SW480 (cell line): ENCODE data around the gene NIPBL.
A peak's percentile ranks its signal among the peaks of the same experiment; 100 is the strongest.
"Not testable (repeated sequence)": the region's sequence is repeated elsewhere in the genome, so short reads cannot be mapped to it uniquely, and the experiment has no call there.

ENCODE experiments used
- DNase-seq: peaks from one replicate; pipeline ENCODE4 v3.0.0-alpha.2; 2016; ENCODE audit warnings: low spot score

The NIPBL gene

GRCh38 chr5:37037840-37038239 is 161.3 kb downstream of the NIPBL start:
- DNase-seq, result no peak

DNA sequence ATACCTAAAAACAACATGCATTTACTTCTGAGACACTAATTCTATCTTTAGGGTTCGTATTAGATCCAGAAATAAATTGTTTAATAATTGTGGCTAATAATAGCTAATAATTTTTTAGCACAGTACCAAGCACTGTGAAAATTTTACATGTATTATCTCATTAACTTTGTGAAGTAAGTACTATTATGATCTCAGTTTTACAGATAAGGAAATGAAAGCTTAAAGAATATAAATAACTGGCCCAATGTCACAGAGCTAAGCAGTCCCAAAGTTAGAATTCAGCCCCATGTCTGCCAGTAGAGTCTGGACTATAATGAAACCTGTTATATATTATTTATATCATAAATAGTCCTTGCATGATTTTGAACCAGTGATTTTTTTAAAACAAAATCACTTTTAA is 163.3 kb downstream of the NIPBL start:
- DNase-seq, result no peak

DNA sequence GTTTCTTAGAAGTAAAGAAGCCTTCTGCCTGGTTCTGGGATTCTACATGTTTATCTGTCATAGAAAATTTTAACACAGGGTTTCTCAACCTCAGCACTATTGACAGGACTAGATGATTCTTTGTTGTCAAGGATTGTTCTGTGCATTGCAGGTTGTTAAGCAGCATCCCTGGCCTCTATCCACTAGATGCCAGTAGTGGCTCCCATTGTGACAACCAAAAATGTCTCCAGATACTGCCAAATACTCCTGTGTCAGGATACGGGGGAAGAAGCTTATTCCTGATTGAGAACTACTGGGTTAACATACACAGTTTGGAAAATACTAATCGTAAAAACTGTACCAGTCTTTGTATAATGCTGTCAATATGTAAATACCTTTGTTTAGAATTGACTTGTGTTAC is 167.1 kb downstream of the NIPBL start:
- DNase-seq, result no peak

DNA sequence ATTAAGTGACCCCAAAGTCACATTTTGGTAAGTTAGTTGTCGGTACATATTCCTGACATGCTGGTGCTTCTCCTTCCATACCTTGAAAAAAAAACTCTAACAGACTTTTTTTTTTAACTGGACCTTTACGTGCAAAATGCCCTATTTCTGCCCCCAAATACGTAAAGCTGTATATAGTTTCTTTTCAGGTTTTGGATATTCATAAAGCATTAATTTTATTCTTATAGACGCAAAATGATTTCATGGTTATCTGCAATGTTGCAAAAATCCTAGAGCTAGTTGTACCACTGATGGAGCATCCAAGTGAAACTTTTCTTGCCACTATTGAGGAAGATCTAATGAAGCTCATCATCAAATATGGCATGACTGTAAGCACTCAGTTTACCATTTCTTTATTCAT is 167.6 kb downstream of the NIPBL start:
- DNase-seq, result no peak

DNA sequence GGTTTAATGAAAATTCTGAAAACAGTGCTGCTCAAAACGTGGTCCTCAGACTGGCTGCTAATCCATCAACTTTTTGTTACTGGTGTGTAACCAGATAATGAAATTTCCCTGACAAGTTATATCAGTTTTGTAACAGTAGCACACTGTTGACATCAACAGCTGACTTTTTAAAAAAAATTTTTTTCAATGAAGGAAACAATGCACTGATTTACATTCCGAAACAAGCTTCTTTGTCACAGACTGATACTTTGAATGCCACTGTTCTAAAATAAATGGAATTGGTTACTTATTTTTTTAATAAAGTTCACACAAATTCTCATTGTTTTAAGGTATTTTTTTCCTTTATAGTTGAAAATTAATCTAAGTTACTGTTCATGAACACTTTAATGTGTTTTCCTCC is 169.1 kb downstream of the NIPBL start:
- DNase-seq, result no peak

DNA sequence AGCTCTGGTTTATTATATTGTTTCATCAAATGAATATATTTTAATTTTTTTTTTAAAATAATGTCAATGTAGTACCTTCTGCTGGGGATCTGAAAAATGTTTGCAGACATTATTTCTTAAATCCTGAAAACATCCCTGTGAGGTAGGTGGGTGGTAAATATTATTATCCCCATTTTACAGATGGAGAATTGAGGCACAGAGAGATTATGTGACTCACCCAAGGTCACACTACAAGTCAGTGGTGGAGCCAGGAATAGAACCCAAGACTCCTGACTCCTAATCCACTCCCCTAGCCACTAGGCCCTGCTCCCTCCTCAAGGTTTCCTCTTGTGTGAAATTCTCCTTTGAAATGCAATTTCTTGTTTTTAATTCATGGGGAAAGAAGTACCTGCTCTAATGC is 171.4 kb downstream of the NIPBL start:
- DNase-seq, result no peak

DNA sequence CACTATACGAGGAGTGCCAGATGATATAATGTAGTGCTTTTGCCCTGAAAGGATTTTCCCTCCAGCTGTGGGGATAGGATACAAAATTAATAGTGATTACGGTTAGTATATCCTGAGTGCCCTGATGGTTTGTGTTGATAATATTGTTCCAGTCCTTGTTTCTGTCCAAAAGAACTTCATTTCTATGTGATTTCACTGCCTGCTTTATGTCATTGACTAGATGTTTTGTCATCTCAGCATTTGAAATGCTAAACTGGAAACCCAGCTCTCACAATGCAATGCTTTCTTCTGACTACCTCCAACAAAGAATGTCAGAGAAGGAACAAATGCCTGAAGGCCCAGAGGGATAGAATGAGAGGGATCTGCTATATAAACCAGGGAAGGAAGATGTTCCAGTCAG is 177.8 kb downstream of the NIPBL start:
- DNase-seq, result no peak

GRCh38 chr5:37055383-37055990 is 178.9 kb downstream of the NIPBL start:
- no peak for DNase-seq

- DNase-seq, result no peak
Measured at GRCh38 chr5:37056762-37057161, 180.2 kb downstream of the NIPBL start.

DNA sequence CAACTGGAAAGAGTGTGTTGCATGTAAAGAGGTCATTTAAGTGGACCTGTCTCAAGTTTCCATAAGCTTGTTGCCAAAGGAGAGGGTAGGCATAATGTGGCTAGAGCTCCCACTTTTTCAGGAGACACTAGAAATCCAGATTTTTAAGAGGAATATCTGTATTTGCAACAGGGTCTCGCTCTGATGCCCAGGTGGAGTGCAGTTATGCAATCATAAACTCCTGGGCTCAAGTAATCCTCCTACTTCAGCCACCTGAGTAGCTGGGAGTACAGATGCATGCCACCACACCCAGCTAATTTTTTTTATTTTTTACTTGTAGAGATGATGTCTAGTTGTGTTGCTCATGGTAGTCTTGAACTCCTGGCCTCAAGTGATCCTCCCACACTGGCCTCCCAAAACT is 183.5 kb downstream of the NIPBL start:
- DNase-seq, result no peak

- no peak for DNase-seq
Measured at GRCh38 chr5:37063739-37064138, 187.2 kb downstream of the NIPBL start.

- no peak for DNase-seq
Measured at GRCh38 chr5:37064442-37064841, 187.9 kb downstream of the NIPBL start.

DNA sequence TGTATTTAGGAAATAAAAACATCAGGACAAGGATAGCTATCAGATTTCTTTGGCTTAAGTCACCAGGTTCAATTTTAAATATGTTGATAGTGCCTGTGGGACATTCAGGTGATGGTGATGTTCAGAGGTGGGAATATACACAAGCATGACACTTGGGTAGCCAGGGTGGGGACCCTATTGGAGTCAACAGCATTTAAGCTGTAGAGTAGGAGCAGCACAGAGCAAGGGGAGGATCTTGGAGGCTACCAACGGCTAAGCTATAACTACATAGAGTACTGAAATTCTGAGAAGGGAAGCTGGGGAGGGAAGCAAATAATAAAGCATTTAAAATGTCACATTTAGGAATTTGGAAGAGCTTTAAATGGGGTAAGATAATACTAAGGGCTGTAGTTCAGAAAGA is 194.9 kb downstream of the NIPBL start:
- DNase-seq, result no peak

DNA sequence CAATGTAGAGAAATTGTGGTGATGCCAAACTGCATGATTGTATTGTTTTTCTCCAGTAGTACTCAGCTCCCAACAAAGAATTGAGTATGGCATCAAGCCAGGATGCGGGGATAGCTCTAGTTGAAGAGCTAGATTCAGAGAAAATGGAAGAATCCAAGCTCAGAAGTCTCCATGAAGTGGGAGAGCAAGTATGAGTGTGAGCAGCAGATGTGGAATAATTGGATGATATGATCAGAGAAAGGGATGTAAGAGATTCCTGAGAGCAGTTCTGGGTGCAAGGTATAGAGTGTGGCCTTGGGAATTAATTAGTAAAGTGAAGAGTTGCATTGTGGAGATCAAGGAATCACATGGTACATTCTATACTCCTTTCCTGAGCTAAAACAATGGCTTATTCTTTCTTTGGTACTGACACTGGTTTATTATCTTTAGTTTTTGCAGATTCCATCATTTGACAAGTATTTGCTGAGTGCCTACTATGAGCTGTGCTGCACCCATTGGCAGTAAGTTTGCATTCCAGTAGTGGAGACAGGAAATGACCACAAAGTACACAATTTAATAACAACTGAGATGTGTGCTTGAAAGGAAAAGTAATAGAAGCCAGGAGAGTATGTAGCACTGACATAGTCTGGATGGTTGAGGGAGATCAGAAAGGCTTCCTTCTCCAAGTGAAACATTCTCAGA is 195.5 kb downstream of the NIPBL start:
- no peak for DNase-seq

DNA sequence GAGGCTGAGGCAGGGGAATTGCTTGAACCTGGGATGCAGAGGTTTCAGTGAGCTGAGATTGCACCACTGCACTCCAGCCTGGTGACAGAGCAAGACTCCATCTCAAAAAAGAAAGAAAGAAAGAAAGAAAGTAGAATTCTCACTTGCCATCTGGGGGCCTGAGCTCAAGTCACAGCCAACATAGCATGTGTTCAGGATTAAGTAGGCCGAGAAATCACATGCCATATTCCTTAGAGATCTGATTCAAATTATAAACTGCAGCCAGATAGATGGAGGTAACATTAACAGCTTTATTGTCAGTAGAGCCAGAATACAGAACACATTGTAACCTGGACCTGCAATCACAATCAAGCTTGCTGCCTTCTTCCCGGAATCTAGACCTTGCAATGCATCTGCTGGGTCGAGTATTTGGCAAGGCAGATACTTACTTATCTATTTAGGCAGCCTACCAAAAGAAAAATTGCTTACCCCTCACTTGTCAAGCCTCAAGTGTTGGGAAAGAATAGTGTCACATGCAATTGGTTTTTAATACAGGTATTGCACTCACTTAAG is 198.9 kb downstream of the NIPBL start:
- DNase-seq, result no peak

- DNase-seq, result no peak
Measured at GRCh38 chr5:37077146-37077545, 200.6 kb downstream of the NIPBL start.

DNA sequence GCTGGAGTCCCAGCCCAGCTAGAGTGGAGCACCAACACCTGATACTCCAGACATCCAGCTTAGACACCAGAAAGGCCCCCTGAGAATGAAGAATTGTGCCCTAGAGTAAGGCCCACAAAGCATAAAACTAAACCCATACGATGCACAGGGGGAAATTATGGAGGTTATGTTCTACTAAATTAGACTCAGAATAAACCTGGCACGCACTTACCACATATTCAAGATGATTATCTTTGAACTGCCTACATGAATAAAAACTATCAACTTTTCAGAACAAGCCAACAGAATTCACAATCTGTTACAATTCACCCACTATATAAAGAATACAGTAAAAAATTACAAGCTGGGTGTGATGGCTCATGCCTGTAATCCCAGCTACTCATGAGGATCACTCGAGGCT is 204.1 kb downstream of the NIPBL start:
- no peak for DNase-seq

GRCh38 chr5:37082977-37083376 is 206.4 kb downstream of the NIPBL start:
- not testable (repeated sequence) for DNase-seq

DNA sequence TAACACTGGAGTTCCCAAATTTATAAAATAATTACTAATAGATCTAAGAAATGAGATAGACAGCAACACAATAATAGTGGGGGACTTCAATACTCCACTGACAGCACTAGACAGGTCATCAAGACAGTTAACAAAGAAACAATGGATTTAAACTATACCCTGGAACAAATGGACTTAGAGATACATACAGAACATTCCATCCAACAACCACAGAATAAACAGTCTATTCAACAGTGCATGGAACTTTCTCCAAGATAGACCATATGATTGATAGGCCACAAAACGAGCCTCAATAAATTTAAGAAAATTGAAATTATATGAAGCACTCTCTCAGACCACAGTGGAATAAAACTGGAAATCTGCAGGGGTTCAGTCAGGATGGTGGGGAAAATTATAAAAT is 209.5 kb downstream of the NIPBL start:
- DNase-seq, result not testable (repeated sequence)

DNA sequence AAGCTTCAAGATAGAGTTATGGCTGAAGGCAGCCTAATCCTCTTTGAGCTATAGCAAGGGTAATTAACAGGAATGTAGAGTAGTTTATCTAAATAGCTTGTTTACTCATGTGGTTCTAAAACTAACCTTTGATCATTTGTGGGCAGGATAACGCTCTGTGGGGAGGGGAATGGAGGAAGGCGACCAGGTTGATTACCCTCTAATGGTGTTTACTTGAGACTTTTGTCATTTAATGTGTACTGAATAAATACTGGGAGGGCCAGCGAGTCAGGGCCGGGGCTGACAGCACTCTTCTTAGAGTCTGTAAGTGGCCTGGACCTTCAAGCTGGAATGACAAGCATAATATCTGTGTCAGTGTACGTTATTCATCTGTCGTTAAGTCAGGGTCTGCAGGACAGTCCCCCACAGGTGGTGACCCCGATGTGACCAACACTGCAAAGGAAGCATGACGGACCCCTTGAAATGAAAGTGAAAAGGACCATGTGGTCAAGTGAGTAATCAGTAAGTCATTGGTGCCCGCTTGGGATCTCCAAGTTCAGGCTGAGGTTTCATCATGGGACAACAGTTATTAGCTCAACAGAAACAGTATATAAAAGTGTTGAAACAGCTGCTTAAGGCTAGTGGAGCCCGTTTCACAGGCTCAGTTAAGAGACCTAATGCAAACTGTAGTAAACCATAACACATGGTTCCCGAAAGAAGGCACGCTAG is 210.1 kb downstream of the NIPBL start:
- peak; percentile 74 for DNase-seq

DNA sequence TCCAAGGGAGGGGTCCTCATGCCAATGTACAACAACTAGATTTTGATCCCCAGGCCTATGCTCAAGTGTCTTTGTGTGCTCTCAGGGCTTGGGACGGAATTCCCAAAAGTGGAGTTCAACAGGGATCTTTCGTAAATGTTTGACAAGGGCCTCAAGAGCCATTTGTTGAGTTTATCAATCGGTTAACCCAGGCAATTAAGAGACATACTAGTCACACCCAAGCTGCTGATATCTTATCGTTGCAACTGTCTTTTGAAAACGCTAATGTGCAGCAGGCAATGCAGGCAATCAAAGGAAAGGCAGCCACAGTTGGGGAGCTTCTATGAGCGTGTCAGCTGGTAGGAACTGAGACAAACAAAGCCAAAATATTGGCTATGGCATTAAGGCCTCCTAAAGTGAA is 211.4 kb downstream of the NIPBL start:
- no peak for DNase-seq

GRCh38 chr5:37090123-37090726 is 213.7 kb downstream of the NIPBL start:
- no peak for DNase-seq

DNA sequence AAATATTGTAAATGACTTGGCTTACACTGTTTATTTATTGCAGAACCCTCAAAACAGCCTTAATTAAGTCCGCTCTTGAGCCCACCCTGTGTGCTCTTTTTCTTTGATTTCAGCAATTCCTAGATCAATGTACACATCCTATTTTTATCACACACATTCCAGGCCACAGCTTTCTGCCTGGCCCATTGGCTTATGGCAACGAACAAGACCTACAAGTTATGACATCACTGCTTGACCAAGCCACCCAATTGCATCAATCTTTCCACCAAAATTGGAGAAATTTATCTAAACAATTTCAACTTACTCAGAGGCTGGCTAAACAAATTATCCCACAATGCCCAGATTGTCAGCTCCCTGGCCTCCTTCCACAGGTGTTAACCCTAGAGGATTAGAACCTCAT is 214.2 kb downstream of the NIPBL start:
- DNase-seq, result no peak
